Tibial artery (tissue), 4 donors: ENCODE results near the gene RIC1.
"Not testable (repeated sequence)": the region's sequence is repeated elsewhere in the genome, so short reads cannot be mapped to it uniquely, and the experiment has no call there.

Experiments
- DNase-seq, 2 donors: peaks; one replicate each; pipeline ENCODE4 v3.0.0-alpha.2; 2019
- H3K27ac ChIP-seq, 2 donors: fragments of 200-600 bp; sonication (generic) in 1 of 2; 1 replicate in 1 of 2; 2 replicates in 1 of 2; pipeline ENCODE4 v1.5.1; 2018 to 2019; ENCODE audit warnings: mild to moderate bottlenecking in 1 of 2
- H3K27me3 ChIP-seq, 2 donors: fragments of 200-600 bp; sonication (generic) in 1 of 2; one replicate each; pipeline versions ENCODE4 v1.5.1 to v1.6.0; 2016 to 2019
- H3K36me3 ChIP-seq, 3 donors: fragments of 200-600 bp; sonication (generic) in 2 of 3; one replicate each; pipeline ENCODE4 v1.5.1; 2016 to 2019; ENCODE audit warnings: mild to moderate bottlenecking in 2 of 3
- H3K4me1 ChIP-seq, 4 donors: fragments of 200-600 bp; sonication (generic) in 2 of 4; 1 replicate in 3 of 4; 2 replicates in 1 of 4; pipeline ENCODE4 v1.5.1; 2016 to 2019
- H3K4me3 ChIP-seq, 2 donors: fragments of 200-600 bp; sonication (generic) in 1 of 2; 1 replicate in 1 of 2; 2 replicates in 1 of 2; pipeline ENCODE4 v1.5.1; 2018 to 2019; ENCODE audit warnings: mild to moderate bottlenecking in 2 of 2
- H3K9me3 ChIP-seq, 3 donors: fragments of 200-600 bp; sonication (generic) in 1 of 3; one replicate each; pipeline ENCODE4 v1.5.1; 2016 to 2019
- CTCF ChIP-seq, 2 experiments: fragments of 200-600 bp in 1 of 2; fragments of 450-650 bp in 1 of 2; IDR thresholded peaks; one replicate each; pipeline ENCODE4 v1.5.1; 2017 to 2019; ENCODE audit warnings: antibody characterized with exemption in 2 of 2, mild to moderate bottlenecking in 1 of 2, moderate library complexity in 1 of 2
- intact Hi-C: fragments of 100-400 bp; cut with DNase I; formaldehyde crosslinking; loops from one replicate; pipeline ENCODE4 v1.15.0; 2023; ENCODE audit warnings: low total_unique reads

RIC1 gene

GRCh38 chr9:5624655-5625054, 4.3 kb upstream of the RIC1 start:
- no peak for TF ChIP-seq CTCF (IDR thresholded peaks at IDR 0.05)
- Histone ChIP-seq H3K4me3 (no peak overlapping the region), H3K27me3 (no peaks in the 10 kb centered on the region), H3K4me1 (peaks cover 0 to 73% (median 26%) of the 10 kb centered on the region in 4 donors), H3K9me3 (no peaks in the 10 kb centered on the region), H3K27ac (peak overlapping the region in 1 of 2 donors; percentile 19), H3K36me3 (no peaks in the 10 kb centered on the region)
- DNase-seq: no peak
- intact Hi-C loops: no loop called here

- peak; percentile 74 to 77 for DNase-seq
- Histone ChIP-seq H3K27ac (peak overlapping the region; percentile 97 to 99), H3K27me3 (no peaks in the 10 kb centered on the region), H3K4me3 (peak overlapping the region; percentile 73 to 98), H3K9me3 (no peaks in the 10 kb centered on the region), H3K36me3 (no peaks in the 10 kb centered on the region), H3K4me1 (peaks cover 0 to 78% (median 28%) of the 10 kb centered on the region in 4 donors)
- intact Hi-C loops: no loop called here
- no peak for TF ChIP-seq CTCF (IDR thresholded peaks at IDR 0.05)
These were observed 1.9 kb upstream of the RIC1 start for GRCh38 chr9:5626727-5627634.

GRCh38 chr9:5627686-5628085, 1.2 kb upstream of the RIC1 start:
- Histone ChIP-seq H3K4me1 (peaks cover 0 to 78% (median 30%) of the 10 kb centered on the region in 4 donors), H3K27ac (peak overlapping the region; percentile 97 to 99), H3K4me3 (peak overlapping the region; percentile 73 to 98)
- H3K27me3 ChIP-seq, DNase-seq, intact Hi-C loops, H3K9me3 ChIP-seq, H3K36me3 ChIP-seq: not testable (repeated sequence)

GRCh38 chr9:5628183-5628529, 751 bp upstream of the RIC1 start:
- no peak for DNase-seq
- Histone ChIP-seq H3K9me3 (no peaks in the 10 kb centered on the region), H3K4me1 (peaks cover 0 to 77% (median 29%) of the 10 kb centered on the region in 4 donors), H3K27me3 (no peaks in the 10 kb centered on the region), H3K27ac (peak overlapping the region; percentile 97 to 99), H3K4me3 (peak overlapping the region; percentile 73 to 98), H3K36me3 (no peaks in the 10 kb centered on the region)
- TF ChIP-seq CTCF (IDR thresholded peaks at IDR 0.05): no peak
- intact Hi-C loops: no loop called here

GRCh38 chr9:5629312-5630080, 589 bp downstream of the RIC1 start:
- peak overlapping the region; percentile 97 to 99 for H3K27ac ChIP-seq
- intact Hi-C loops: no loop called here
- H3K4me3 ChIP-seq: peak overlapping the region; percentile 73 to 98
- H3K4me1 ChIP-seq: peaks cover 0 to 67% (median 30%) of the 10 kb centered on the region in 4 donors
- no peak for TF ChIP-seq CTCF (IDR thresholded peaks at IDR 0.05)
- no peaks in the 10 kb centered on the region for H3K9me3 ChIP-seq
- no peaks in the 10 kb centered on the region for H3K27me3 ChIP-seq
- DNase-seq: peak; percentile 53 to 79
- no peaks in the 10 kb centered on the region for H3K36me3 ChIP-seq

GRCh38 chr9:5630081-5630507, 1.2 kb downstream of the RIC1 start:
- peaks cover 0 to 4% (median 2%) of the 10 kb centered on the region in 3 donors for H3K9me3 ChIP-seq
- peak overlapping the region; percentile 73 to 98 for H3K4me3 ChIP-seq
- peaks cover 0 to 61% (median 30%) of the 10 kb centered on the region in 4 donors for H3K4me1 ChIP-seq
- H3K27ac ChIP-seq: peak overlapping the region; percentile 97 to 99
- no peaks in the 10 kb centered on the region for H3K36me3 ChIP-seq
- H3K27me3 ChIP-seq: no peaks in the 10 kb centered on the region
- TF ChIP-seq CTCF (IDR thresholded peaks at IDR 0.05): no peak
- no peak for DNase-seq
- intact Hi-C loops: no loop called here
